LHCN-M2 (cell line): ENCODE measurements around the gene DGKQ. TPM values are rescaled to one million over a fixed set of nuclear protein-coding genes. Genes with fewer than 3 reads are reported as not detected.
"Not testable (repeated sequence)": the region's sequence is repeated elsewhere in the genome, so short reads cannot be mapped to it uniquely, and the experiment has no call there.

Experiments used
- DNase-seq: peaks from one replicate; pipeline ENCODE4 v3.0.0-alpha.2; 2012; ENCODE audit warnings: low read depth
- total RNA-seq: library from RNA; depleted of rRNA; stranded (reverse); fragments of >200 nt; gene quantifications from 2 replicates; pipeline ENCODE4 v1.2.3, GENCODE V29; 2014

DGKQ gene
- total RNA-seq, 1 experiment from 2014 or later, result 15.8 TPM

DNA sequence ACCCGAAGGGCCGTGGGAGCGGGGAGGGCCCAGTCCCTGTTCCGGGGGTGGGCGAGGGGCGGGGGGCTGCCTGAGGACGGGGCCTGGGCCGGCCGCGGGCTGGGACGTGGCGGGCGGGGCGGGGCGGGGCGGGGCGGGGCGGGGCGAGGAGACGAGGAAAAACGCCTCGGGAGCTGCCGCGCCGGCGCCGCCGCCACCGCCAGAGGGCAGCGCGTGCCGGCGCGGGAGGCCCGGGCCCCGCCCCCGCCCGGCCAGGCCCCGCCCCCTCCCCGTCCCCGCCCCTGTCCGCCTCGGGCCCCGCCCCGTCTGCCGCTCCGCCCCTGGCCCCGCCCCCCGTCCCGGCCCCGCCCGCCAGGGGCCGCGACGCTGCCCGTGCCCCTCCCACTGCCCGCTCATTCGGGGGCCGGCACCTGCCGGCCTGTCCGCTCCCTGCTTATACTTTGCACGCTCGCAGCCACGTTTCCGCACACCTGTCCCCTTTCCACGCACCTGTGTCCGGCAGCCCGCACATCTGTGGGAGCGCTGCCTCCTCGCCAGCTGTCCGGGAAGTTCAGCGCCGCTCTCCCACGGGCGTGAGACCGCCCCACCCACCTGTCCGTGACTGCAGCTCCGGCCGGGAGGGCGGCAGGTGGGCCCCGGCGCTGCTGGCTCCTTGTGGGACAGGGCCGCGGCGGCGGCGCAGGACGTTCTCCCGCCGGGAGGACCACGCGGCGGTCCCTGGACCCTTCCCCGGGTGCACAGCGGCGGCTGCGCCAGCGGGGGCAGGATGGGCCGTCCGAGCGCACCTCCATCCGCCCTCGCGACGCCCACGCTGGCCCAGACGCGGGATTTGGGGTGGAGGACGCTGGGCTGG is 36.4 kb upstream of the DGKQ start:
- DNase-seq, result peak; percentile 39

DNA sequence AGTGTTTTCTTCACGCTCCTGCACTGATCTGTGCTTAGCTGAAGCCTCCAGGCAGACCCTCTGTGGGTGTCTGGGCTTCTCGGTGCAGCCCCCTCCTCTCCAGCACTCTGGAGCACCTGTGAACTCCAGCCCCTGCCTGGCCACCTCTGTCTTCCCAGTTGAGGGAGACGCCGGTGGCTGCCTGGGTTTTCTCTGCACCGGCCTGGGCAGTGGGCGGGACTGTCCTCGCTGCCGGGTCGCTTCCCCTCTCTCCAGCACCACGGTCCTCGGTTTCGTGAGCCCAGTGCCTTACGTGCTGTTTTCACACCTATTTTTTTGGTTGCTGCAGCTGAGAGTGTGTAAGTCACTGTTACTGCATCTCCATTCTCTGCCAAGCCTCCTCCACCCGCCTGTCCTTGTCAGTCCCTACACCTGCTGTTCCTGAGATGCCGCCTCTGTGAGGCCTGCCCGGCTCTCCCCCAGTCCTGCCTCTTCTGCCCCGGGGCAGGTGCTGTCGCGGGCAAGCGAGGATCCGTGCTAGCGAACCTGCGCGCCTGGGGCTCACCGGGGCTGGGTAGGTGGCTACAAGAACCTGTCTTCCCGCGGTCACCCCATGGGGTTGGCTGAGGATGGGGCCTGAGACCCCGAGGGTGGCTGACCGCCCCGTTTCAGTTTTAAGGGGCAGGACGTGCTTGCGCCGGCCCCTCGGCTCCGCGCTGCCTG is 35.6 kb upstream of the DGKQ start:
- DNase-seq, result no peak

- DNase-seq, result no peak
Observed at GRCh38 chr4:1006856-1007255, 33.5 kb upstream of the DGKQ start.

DNA sequence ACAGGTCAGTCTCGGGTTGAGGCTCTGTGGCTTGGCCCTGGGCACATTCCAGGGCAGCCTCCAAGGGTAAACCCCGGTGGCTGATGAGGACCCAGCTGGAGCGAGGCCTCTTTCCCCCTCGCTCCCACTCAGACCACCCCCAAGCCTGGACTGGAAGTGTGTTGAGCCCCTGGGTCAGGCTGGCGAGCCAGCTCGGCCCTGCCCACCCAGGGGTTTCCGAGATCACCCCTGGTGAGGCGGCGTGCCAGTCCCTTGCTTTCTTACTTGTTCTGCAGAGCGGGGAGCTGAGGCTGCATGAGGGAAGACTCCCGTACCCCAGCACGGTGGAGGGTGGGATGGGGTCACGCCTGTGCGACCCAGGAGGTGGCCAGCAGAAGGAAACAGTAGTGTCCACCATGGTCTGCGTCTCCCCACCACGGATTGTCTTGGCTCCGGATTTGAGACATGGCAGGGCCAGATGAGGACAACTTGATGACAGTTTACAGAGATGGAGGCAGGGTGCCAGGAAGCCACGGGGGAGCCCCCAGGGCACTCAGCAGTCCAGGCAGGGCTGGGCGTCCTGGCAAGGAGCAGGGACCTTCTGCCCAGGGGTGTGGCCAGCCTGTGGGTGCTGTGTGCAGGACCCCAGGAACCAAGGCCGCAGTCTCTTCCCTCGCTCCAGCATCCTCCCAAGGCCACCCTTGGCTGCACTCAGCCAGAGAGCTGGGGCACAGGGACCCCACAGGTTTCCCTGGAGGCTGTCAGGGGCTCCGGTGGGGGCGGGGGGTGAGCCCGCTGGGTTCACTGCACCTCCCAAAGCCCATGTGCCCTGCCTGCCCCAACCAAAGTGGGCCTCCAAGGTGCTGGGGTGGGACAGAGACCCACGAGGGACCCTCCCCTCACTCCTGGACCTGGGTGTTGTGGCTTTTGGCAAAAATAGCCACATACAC is 31.5 kb upstream of the DGKQ start:
- DNase-seq, result no peak

GRCh38 chr4:1004071-1004418 is 30.7 kb upstream of the DGKQ start:
- no peak for DNase-seq

GRCh38 chr4:1003271-1004070 is 30.1 kb upstream of the DGKQ start:
- no peak for DNase-seq

GRCh38 chr4:1002631-1003251 is 29.4 kb upstream of the DGKQ start:
- DNase-seq, result no peak

DNA sequence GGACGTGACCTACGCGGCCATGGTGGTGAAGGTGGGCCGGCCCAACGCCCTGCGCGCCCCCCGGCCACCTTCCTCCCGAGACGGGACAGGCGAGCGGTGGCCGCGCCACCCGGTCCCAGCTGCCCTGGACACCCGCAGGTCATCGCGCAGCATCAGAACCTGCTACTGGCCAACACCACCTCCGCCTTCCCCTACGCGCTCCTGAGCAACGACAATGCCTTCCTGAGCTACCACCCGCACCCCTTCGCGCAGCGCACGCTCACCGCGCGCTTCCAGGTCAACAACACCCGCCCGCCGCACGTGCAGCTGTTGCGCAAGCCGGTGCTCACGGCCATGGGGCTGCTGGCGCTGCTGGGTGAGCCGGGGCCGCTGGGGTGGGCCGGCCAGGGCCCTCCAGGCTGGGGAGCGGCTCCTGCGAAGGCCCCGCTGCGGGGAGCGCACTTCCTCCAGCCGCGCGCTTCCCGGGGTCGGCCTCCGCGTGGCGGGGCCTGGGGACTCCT is 28.8 kb upstream of the DGKQ start:
- no peak for DNase-seq

DNA sequence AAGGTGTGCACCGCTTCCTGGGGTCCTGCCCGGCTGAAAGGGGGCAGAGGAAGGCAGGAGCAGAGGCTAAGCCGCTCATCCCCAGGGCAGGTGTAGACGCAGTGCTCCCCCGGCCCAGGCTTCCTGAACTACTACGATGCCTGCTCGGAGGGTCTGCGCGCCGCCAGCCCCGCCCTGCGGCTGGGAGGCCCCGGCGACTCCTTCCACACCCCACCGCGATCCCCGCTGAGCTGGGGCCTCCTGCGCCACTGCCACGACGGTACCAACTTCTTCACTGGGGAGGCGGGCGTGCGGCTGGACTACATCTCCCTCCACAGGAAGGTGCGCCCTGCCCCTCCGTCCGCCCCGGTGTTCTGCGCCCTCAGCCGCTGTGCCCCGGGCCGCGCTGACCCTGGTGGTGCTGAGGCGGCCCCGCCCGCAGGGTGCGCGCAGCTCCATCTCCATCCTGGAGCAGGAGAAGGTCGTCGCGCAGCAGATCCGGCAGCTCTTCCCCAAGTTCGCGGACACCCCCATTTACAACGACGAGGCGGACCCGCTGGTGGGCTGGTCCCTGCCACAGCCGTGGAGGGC is 28.3 kb upstream of the DGKQ start:
- DNase-seq, result no peak

GRCh38 chr4:1000686-1001260 is 27.4 kb upstream of the DGKQ start:
- DNase-seq, result no peak

DNA sequence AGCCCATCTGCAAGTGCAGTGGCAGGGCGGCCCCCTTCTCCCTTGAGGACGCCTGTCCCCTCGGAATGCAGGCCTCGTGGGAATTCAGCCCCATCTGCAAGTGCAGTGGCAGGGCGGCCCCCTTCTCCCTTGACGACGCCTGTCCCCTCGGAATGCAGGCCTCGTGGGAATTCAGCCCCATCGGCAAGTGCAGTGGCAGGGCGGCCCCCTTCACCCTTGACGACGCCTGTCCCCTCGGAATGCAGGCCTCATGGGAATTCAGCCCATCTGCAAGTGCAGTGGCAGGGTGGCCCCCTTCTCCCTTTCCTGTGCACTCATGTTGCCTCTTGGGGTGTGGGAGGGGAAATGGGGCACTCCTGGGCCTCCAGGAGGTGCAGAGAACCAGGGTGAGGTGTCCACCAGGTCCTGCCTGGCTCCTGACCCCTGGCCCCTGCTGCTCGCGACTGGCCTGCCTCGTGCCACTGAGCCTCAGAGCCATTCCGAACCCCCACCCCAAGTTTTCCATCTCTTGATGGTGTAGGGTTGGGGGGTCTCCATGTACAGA is 26.6 kb upstream of the DGKQ start:
- DNase-seq, result no peak

DNA sequence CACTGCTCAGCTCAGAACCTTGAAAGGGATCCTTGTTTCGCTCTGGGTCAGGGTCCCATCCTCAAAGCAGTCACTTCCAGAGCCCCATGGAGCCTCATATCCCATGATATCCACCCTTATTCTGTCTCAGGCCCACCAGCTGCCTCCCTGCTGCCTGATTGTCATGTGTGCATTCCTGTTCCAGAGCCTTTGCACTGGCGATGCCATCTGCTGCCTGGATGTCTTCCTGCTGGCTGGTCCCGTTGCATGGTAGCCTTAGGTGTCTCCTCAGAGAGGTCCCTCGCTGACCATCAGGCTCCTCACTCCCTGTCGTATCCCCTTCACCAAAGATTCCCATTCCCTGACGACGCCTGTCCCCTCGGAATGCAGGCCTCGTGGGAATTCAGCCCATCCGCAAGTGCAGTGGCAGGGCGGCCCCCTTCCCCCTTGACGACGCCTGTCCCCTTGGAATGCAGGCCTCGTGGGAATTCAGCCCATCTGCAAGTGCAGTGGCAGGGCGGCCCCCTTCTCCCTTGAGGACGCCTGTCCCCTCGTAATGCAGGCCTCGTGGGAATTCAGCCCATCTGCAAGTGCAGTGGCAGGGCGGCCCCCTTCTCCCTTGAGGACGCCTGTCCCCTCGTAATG is 26.0 kb upstream of the DGKQ start:
- DNase-seq, result not testable (repeated sequence)

- no peak for DNase-seq
Observed at GRCh38 chr4:998096-998691, 24.8 kb upstream of the DGKQ start.

DNA sequence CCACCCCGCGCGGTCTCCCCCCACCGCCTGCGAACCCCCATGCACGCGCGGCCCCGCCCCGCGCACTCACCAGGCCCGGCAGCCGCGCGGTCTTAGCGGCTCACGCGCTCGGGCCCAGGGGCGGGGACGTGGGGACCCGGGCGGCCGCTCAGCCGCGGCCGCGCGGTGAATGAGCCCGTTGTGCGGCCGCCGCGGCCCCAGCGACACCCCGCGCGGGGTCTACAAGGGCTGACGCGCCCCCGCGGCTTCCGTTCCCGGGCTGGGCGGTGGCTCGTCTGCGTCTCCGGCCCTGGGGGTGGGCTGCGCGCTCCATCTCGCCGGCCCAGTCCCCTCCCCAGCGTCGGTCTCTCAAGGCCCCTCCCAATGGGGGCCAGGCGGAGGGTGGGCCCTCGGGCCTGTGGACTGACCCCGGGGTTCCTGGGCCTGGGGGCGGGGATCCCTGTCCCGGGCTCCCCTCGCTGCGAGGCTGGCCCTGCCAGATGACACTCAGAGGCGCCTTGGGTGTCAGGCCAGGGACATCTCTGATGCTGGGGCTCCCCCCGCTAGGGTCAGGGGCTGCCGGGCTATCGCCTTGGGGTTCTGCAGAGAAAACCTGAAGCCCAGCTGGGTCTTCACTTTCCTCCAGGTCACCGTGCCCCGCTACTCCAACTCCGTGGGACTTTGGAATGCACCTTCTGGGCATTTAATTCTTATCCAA is 24.2 kb upstream of the DGKQ start:
- no peak for DNase-seq

GRCh38 chr4:996997-997374 is 23.6 kb upstream of the DGKQ start:
- DNase-seq, result no peak

DNA sequence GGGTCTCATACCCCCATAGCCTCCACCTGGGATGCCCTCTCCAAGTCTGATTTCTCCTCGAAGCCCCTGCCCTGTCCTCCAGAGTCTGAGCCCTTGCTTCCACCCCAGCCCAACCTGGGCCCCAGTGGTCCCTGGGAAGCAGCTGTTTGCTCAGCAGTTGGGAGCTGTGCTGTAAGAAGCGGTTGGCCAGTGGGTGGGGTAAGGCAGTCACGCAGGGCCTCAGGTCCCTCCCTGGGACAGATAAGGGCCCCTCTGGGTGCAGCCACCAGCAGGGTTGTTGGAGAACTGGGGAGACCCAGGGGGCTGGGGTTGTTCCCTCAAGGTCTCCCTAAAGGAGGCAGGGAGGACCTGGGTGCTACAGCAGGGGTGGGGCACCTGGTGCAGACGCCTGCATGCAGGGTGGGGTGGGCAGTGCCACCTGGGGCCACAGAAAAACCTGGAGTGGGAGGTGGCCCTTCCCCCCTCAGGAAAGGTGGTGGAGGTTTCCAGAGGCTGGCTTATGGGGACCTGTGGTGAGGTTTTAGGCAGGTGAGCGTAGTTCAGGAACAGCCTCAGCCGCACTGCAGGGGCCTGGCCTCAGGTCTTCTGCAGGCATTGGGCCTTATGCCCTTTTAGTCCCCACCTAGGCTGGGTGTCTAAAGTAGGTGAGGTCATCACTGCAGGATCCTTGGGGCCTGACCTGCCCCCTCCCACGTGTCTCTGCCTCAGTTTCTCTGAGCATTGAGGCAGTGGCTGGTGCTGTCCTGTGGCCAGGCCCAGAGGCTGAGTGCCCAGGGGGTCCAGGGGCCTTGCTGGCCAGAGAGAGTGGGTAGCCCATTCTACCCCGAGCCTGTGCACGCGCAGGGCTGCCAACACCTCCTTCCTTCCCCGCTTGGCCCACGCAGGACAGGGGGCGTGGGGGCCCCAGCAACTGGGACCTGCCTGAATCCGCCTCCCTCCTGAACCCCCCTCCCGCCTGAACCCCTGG is 22.9 kb upstream of the DGKQ start:
- DNase-seq, result no peak
